HEK293 (cell line): ENCODE results near the gene BLOC1S4.

Source experiments
- GLIS2 ChIP-seq: fragments of 450-650 bp; formaldehyde crosslinking; IDR thresholded peaks from 2 replicates; pipeline ENCODE4 v1.5.1; 2016; ENCODE audit warnings: missing biosample characterization, missing genetic modification characterization
- IKZF3 ChIP-seq: fragments of 450-650 bp; IDR thresholded peaks from 2 replicates; pipeline ENCODE4 v1.5.0; 2018; ENCODE audit warnings: missing biosample characterization, mild to moderate bottlenecking, missing genetic modification characterization, moderate library complexity
- KLF10 ChIP-seq: fragments of 450-650 bp; IDR thresholded peaks from 2 replicates; pipeline ENCODE4 v1.5.1; 2018; ENCODE audit warnings: missing biosample characterization, mild to moderate bottlenecking, missing genetic modification characterization
- KLF17 ChIP-seq: fragments of 450-650 bp; formaldehyde crosslinking; IDR thresholded peaks from 2 replicates; pipeline ENCODE4 v1.5.1; 2016; ENCODE audit warnings: missing biosample characterization, missing genetic modification characterization
- KLF9 ChIP-seq: fragments of 450-650 bp; formaldehyde crosslinking; IDR thresholded peaks from 2 replicates; pipeline ENCODE4 v1.5.1; 2016; ENCODE audit warnings: missing biosample characterization, missing genetic modification characterization, low read depth
- MEIS1 ChIP-seq: sonication (generic); formaldehyde crosslinking; IDR thresholded peaks from 2 replicates; pipeline ENCODE4 v1.8.1; 2022; ENCODE audit warnings: missing genetic modification reagents, mild to moderate bottlenecking, borderline replicate concordance
- PRDM4 ChIP-seq: fragments of 450-650 bp; formaldehyde crosslinking; IDR thresholded peaks from 2 replicates; pipeline ENCODE4 v1.5.1; 2017; ENCODE audit warnings: missing biosample characterization, missing genetic modification characterization
- REPIN1 ChIP-seq: fragments of 450-650 bp; formaldehyde crosslinking; IDR thresholded peaks from 2 replicates; pipeline ENCODE4 v1.5.1; 2017; ENCODE audit warnings: missing biosample characterization, missing genetic modification characterization, low read depth
- SCRT1 ChIP-seq: fragments of 450-650 bp; formaldehyde crosslinking; IDR thresholded peaks from 2 replicates; pipeline ENCODE4 v1.5.1; 2016; ENCODE audit warnings: missing biosample characterization, missing genetic modification characterization, borderline replicate concordance
- TRIM28 ChIP-seq: IDR thresholded peaks from 2 replicates; pipeline ENCODE4 v1.6.1; 2011; ENCODE audit warnings: low read length, control low read depth, borderline replicate concordance
- YY1 ChIP-seq: fragments of 450-650 bp; formaldehyde crosslinking; IDR thresholded peaks from 2 replicates; pipeline ENCODE4 v1.5.1; 2018; ENCODE audit warnings: missing biosample characterization, missing genetic modification characterization
- ZBTB17 ChIP-seq: fragments of 450-650 bp; formaldehyde crosslinking; IDR thresholded peaks from 2 replicates; pipeline ENCODE4 v1.5.1; 2016; ENCODE audit warnings: missing biosample characterization, missing genetic modification characterization
- ZNF146 ChIP-seq: fragments of 450-650 bp; formaldehyde crosslinking; IDR thresholded peaks from 2 replicates; pipeline ENCODE4 v1.5.1; 2016; ENCODE audit warnings: missing biosample characterization, missing genetic modification characterization
- ZNF19 ChIP-seq: fragments of 450-650 bp; formaldehyde crosslinking; IDR thresholded peaks from 2 replicates; pipeline ENCODE4; 2016; ENCODE audit warnings: missing biosample characterization, missing genetic modification characterization, low read depth
- ZNF266 ChIP-seq: fragments of 450-650 bp; formaldehyde crosslinking; IDR thresholded peaks from 2 replicates; pipeline ENCODE4 v1.5.1; 2016; ENCODE audit warnings: missing biosample characterization, missing genetic modification characterization, low read depth
- ZNF335 ChIP-seq: fragments of 450-650 bp; formaldehyde crosslinking; conservative IDR thresholded peaks from 2 replicates; pipeline ENCODE4 v1.5.1; 2016; ENCODE audit warnings: missing biosample characterization, missing genetic modification characterization
- ZNF366 ChIP-seq: fragments of 450-650 bp; formaldehyde crosslinking; conservative IDR thresholded peaks from 2 replicates; pipeline ENCODE4 v1.5.1; 2016; ENCODE audit warnings: missing biosample characterization, missing genetic modification characterization
- ZNF513 ChIP-seq: fragments of 450-650 bp; IDR thresholded peaks from 2 replicates; pipeline ENCODE4 v1.5.1; 2018; ENCODE audit warnings: missing biosample characterization, missing genetic modification characterization
- ZNF610 ChIP-seq: fragments of 450-650 bp; formaldehyde crosslinking; IDR thresholded peaks from 2 replicates; pipeline ENCODE4 v1.5.1; 2016; ENCODE audit warnings: missing biosample characterization, missing genetic modification characterization, borderline replicate concordance
- ZNF621 ChIP-seq: fragments of 450-650 bp; formaldehyde crosslinking; IDR thresholded peaks from 2 replicates; pipeline ENCODE4 v1.5.1; 2017; ENCODE audit warnings: missing biosample characterization, missing genetic modification characterization
- ZNF623 ChIP-seq: fragments of 450-650 bp; formaldehyde crosslinking; IDR thresholded peaks from 2 replicates; pipeline ENCODE4 v1.5.1; 2016; ENCODE audit warnings: missing biosample characterization, missing genetic modification characterization
- ZNF626 ChIP-seq: fragments of 450-650 bp; sonication (Bioruptor Pico); formaldehyde crosslinking; IDR thresholded peaks from 2 replicates; pipeline ENCODE4 v1.5.1; 2018; ENCODE audit warnings: missing biosample characterization, missing genetic modification characterization, inconsistent platforms
- ZNF639 ChIP-seq: fragments of 450-650 bp; formaldehyde crosslinking; IDR thresholded peaks from 2 replicates; pipeline ENCODE4 v1.5.1; 2016; ENCODE audit warnings: missing biosample characterization, missing genetic modification characterization
- ZNF707 ChIP-seq: fragments of 450-650 bp; formaldehyde crosslinking; IDR thresholded peaks from 2 replicates; pipeline ENCODE4 v1.5.1; 2016; ENCODE audit warnings: missing biosample characterization, missing genetic modification characterization
- ZNF785 ChIP-seq: fragments of 450-650 bp; formaldehyde crosslinking; IDR thresholded peaks from 2 replicates; pipeline ENCODE4 v1.5.1; 2016; ENCODE audit warnings: missing biosample characterization, missing genetic modification characterization
- ZNF792 ChIP-seq: fragments of 450-650 bp; formaldehyde crosslinking; IDR thresholded peaks from 2 replicates; pipeline ENCODE4 v1.5.1; 2016; ENCODE audit warnings: missing biosample characterization, missing genetic modification characterization
- TF ChIP-seq, protein P1 (sequence below): fragments of 450-650 bp; formaldehyde crosslinking; IDR thresholded peaks from 2 replicates; pipeline ENCODE4 v1.5.1; 2016; ENCODE audit warnings: missing biosample characterization, missing genetic modification characterization
- TF ChIP-seq, protein P2 (sequence below): fragments of 450-650 bp; formaldehyde crosslinking; IDR thresholded peaks from 2 replicates; pipeline ENCODE4 v1.5.1; 2016; ENCODE audit warnings: missing biosample characterization, missing genetic modification characterization
- TF ChIP-seq, protein P3 (sequence below): fragments of 450-650 bp; formaldehyde crosslinking; IDR thresholded peaks from 2 replicates; pipeline ENCODE4 v1.5.1; 2016; ENCODE audit warnings: missing biosample characterization, missing genetic modification characterization

The BLOC1S4 gene

DNA sequence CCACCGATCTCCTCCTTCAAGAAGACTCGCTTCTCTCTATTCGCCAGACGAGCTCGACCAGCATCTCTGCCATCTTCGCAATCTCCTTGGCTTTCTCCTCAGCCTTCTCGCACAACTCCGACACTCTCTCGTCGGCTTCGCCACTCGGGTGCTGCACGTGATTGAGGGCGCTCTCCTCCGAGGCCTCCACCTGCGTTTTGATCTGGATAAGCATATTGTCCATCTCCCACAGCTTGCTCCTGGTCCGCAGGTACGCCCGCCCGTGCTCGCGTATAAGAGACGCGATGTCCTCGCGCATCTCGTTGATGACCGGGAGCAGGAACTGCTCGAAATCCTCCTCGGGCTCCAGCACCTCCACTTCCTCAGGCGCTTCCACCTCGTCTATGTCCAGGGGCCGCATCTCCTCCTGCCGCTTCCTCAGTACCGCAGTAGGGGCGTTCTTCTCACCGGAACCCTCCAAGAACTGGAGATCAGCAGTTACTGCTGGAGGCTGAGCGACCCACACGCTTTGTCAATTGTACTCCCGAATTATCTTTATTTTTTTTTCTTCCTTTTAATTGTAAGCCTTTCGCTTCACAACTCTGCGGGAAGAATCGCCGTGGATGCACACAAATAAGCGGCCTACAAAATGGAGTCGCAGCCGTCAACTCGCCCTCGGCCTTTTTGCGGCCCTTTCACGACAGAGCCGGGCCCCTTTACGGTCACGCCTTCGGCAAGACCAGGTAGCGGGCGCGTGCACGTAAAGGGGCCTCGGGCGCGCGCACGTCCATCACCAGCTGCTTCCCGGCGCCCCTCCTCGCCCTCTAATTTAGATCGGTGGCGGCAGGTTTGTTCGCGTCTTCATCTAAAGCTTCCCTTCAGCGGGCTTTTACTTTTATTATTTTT lies 6.5 kb upstream of the BLOC1S4 start, which contains the start of gene MRFAP1L1 (continued):
- TF ChIP-seq ZNF513, result no peak
- no peak for TF ChIP-seq ZNF707
- no peak for TF ChIP-seq IKZF3
- peak; percentile 36; the same call in 1 of the 2 replicates for TF ChIP-seq TRIM28
- no peak for TF ChIP-seq KLF10 (tag by site-specific recombination)
- TF ChIP-seq, protein P1, sequence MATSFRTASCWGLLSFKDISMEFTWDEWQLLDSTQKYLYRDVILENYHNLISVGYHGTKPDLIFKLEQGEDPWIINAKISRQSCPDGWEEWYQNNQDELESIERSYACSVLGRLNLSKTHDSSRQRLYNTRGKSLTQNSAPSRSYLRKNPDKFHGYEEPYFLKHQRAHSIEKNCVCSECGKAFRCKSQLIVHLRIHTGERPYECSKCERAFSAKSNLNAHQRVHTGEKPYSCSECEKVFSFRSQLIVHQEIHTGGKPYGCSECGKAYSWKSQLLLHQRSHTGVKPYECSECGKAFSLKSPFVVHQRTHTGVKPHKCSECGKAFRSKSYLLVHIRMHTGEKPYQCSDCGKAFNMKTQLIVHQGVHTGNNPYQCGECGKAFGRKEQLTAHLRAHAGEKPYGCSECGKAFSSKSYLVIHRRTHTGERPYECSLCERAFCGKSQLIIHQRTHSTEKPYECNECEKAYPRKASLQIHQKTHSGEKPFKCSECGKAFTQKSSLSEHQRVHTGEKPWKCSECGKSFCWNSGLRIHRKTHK (tag by site-specific recombination), result no peak
- no peak for TF ChIP-seq KLF9
- TF ChIP-seq ZNF366 (tag by site-specific recombination), result no peak
- no peak for TF ChIP-seq ZNF785 (tag by site-specific recombination)
- TF ChIP-seq ZNF639 (tag by site-specific recombination), result no peak
- TF ChIP-seq KLF17 (tag by site-specific recombination), result no peak
- TF ChIP-seq, protein P2, sequence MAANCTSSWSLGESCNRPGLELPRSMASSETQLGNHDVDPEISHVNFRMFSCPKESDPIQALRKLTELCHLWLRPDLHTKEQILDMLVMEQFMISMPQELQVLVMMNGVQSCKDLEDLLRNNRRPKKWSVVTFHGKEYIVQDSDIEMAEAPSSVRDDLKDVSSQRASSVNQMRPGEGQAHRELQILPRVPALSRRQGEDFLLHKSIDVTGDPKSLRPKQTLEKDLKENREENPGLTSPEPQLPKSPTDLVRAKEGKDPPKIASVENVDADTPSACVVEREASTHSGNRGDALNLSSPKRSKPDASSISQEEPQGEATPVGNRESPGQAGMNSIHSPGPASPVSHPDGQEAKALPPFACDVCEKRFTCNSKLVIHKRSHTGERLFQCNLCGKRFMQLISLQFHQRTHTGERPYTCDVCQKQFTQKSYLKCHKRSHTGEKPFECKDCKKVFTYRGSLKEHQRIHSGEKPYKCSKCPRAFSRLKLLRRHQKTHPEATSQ (tag by site-specific recombination), result no peak
- TF ChIP-seq ZNF626, result no peak
- TF ChIP-seq ZNF623 (tag by site-specific recombination), result no peak
- TF ChIP-seq ZBTB17 (tag by site-specific recombination), result peak; percentile 76
- no peak for TF ChIP-seq PRDM4
- TF ChIP-seq ZNF792, result no peak
- no peak for TF ChIP-seq GLIS2 (tag by site-specific recombination)
- no peak for TF ChIP-seq ZNF19 (tag by site-specific recombination)
- peak; percentile 66 for TF ChIP-seq YY1
- no peak for TF ChIP-seq ZNF610 (tag by site-specific recombination)
- TF ChIP-seq, protein P3, sequence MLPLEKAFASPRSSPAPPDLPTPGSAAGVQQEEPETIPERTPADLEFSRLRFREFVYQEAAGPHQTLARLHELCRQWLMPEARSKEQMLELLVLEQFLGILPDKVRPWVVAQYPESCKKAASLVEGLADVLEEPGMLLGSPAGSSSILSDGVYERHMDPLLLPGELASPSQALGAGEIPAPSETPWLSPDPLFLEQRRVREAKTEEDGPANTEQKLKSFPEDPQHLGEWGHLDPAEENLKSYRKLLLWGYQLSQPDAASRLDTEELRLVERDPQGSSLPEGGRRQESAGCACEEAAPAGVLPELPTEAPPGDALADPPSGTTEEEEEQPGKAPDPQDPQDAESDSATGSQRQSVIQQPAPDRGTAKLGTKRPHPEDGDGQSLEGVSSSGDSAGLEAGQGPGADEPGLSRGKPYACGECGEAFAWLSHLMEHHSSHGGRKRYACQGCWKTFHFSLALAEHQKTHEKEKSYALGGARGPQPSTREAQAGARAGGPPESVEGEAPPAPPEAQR (tag by site-specific recombination), result no peak
- no peak for TF ChIP-seq REPIN1 (tag by site-specific recombination)
- no peak for TF ChIP-seq ZNF621
- no peak for TF ChIP-seq SCRT1 (tag by site-specific recombination)
- no peak for TF ChIP-seq ZNF146 (tag by site-specific recombination)
- no peak for TF ChIP-seq MEIS1 (CRISPR knock-in tag)
- TF ChIP-seq ZNF266 (tag by site-specific recombination), result no peak
- TF ChIP-seq ZNF335 (tag by site-specific recombination), result peak; percentile 43
